HUES48 (cell line): ENCODE results near the gene LCN12.

Source experiments
- H3K27ac ChIP-seq: one replicate; pipeline ENCODE4 v1.7.0; 2013; ENCODE audit warnings: low read depth, low read length, inconsistent platforms
- H3K27me3 ChIP-seq: 2 replicates; pipeline ENCODE4 v1.6.1; 2013; ENCODE audit warnings: mild to moderate bottlenecking, low read length; ENCODE audit not compliant: control insufficient read depth, insufficient read depth
- H3K36me3 ChIP-seq: 2 replicates; pipeline ENCODE4 v1.6.1; 2013; ENCODE audit warnings: low read length; ENCODE audit not compliant: control insufficient read depth, insufficient read depth
- H3K4me1 ChIP-seq: 2 replicates; pipeline ENCODE4 v1.6.1; 2013; ENCODE audit warnings: mild to moderate bottlenecking, low read length; ENCODE audit not compliant: control insufficient read depth, insufficient read depth
- H3K4me3 ChIP-seq: 2 replicates; pipeline ENCODE4 v1.5.1; 2013; ENCODE audit warnings: mild to moderate bottlenecking, low read depth, low read length
- H3K9ac ChIP-seq: 2 replicates; pipeline ENCODE4 v1.6.1; 2013; ENCODE audit warnings: mild to moderate bottlenecking, low read depth, low read length, moderate library complexity
- H3K9me3 ChIP-seq: 2 replicates; pipeline ENCODE4 v1.6.1; 2013; ENCODE audit warnings: low read length; ENCODE audit not compliant: control insufficient read depth, insufficient read depth

LCN12 gene

DNA sequence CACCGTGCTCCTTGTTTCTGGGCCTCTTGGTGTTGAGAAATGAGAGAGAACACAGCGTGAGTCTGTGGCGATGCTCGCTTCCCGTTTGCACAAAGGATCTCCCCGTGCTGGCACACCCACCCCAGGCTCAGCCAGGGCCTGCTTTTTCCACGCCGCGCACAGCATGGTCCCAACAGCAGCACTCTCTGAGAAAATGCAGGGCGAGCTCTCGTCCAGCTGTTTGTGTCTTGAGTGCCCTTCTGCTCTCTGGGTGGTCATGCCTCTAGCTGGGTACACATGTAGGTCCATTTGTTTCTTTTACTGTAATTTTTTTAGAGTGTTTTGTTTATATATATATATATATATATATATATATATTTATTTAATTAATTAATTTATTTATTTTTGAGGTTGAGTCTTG, 34.2 kb upstream of the LCN12 start:
- no peaks in the 10 kb centered on the region for H3K27me3 ChIP-seq
- H3K4me1 ChIP-seq, result no peaks in the 10 kb centered on the region
- peaks cover 78% of the 10 kb centered on the region for H3K36me3 ChIP-seq
- no peak overlapping the region for H3K4me3 ChIP-seq
- no peaks in the 10 kb centered on the region for H3K9me3 ChIP-seq
- no peak overlapping the region for H3K27ac ChIP-seq
- H3K9ac ChIP-seq, result no peak overlapping the region

DNA sequence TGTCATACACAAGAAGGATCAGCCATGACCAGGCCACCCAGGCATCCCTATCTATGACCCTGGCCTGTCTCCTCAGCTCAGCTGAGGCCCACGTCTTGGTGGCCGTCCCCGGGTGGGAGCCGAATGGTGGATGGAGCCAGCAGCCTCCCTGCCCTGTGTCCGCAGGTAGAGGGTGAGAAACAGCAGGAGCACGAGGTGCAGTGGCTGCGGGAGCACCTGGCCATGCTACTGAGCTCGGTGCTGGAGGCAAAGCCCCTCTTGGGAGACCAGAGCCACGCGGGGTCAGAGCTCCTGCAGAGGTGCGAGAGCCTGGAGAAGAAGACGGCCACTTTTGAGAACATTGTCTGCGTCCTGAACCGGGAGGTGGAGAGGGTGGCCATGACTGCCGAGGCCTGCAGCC, 32.0 kb upstream of the LCN12 start:
- Histone ChIP-seq H3K4me3 (no peak overlapping the region), H3K27ac (no peak overlapping the region), H3K4me1 (no peaks in the 10 kb centered on the region), H3K9me3 (no peaks in the 10 kb centered on the region), H3K27me3 (no peaks in the 10 kb centered on the region), H3K36me3 (peaks cover 74% of the 10 kb centered on the region), H3K9ac (no peak overlapping the region)

DNA sequence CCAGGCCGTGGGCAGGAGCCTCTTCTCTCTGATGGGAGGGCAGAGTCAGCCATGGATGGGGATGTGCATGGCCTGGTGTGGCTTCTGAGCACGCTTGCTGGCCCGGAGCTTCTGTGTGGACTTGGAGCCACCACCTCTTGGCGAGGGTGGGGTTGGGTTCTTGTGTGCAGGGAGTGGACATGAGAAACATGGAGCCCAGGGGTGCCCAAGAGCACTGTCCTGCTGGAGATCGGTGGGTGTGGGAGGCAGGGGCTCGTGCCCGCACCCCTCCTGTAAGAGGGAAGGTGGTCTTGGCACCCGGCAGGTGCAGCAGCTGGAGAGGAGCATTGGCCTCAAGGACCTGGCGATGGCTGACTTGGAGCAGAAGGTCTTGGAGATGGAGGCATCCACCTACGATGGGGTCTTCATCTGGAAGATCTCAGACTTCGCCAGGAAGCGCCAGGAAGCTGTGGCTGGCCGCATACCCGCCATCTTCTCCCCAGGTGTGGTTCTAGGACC, 31.3 kb upstream of the LCN12 start:
- no peak overlapping the region for H3K27ac ChIP-seq
- H3K4me3 ChIP-seq, result no peak overlapping the region
- no peaks in the 10 kb centered on the region for H3K4me1 ChIP-seq
- no peaks in the 10 kb centered on the region for H3K27me3 ChIP-seq
- H3K9me3 ChIP-seq, result no peaks in the 10 kb centered on the region
- peaks cover 74% of the 10 kb centered on the region for H3K36me3 ChIP-seq
- no peak overlapping the region for H3K9ac ChIP-seq

DNA sequence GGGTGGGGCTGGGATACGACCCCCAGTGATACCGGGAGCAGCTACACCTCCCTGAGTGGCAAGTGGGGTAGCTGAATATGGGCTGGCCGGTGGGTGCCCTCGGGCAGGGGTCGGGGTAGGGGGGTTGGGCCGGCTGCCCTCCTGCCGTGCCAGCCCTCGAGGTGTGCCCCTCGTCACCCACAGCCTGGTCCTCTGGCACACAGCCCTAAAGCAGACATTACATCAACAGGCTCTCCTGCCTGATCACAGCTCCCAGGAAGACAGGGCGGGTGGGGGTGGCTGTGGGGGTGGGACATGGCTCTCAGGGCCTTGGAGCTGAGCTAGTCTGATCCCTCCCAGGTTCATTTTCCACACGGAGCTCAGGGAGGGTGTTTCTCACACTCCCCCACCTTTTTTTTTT, 30.8 kb upstream of the LCN12 start:
- no peaks in the 10 kb centered on the region for H3K9me3 ChIP-seq
- H3K27me3 ChIP-seq, result no peaks in the 10 kb centered on the region
- H3K4me3 ChIP-seq, result no peak overlapping the region
- H3K4me1 ChIP-seq, result no peaks in the 10 kb centered on the region
- H3K27ac ChIP-seq, result no peak overlapping the region
- peaks cover 73% of the 10 kb centered on the region for H3K36me3 ChIP-seq
- no peak overlapping the region for H3K9ac ChIP-seq

DNA sequence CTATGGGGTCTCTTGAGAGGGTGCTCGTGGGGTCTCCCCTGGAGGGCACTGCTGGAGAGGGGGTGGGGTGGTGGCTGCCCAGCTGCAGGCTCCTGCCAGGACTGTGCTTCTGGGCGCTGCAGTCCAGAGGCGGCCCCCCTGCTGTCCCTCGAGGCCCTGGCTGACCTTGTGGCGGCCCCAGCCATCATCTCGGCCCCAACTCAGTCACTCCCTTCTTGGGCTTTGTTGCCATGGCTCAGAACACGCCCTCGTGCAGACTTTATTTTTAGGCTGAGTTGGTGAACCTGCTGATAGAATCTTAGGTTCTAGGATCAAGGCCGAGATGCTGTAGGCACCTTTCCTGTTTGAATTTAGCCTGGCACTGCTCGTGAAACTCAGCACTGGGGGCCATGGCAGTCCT, 30.4 kb upstream of the LCN12 start:
- no peaks in the 10 kb centered on the region for H3K9me3 ChIP-seq
- no peak overlapping the region for H3K9ac ChIP-seq
- H3K27me3 ChIP-seq, result no peaks in the 10 kb centered on the region
- no peak overlapping the region for H3K4me3 ChIP-seq
- peaks cover 73% of the 10 kb centered on the region for H3K36me3 ChIP-seq
- H3K4me1 ChIP-seq, result no peaks in the 10 kb centered on the region
- no peak overlapping the region for H3K27ac ChIP-seq

DNA sequence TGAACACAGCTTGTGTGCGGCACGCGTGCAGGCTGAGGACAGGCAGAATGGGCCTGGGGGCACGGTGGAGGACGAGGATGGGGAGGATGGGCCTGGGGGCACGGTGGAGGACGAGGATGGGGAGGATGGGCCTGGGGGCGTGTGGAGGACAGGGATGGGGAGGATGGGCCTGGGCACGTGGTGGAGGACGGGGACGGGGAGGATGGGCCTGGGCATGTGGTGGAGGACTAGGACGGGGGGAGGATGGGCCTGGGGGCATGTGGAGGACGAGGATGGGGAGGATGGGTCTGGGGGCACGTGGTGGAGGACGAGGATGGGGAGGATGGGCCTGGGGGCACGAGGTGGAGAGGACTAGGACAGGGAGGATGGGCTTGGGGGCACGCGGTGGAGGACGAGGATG, 29.5 kb upstream of the LCN12 start:
- H3K4me3 ChIP-seq, result no peak overlapping the region
- no peak overlapping the region for H3K27ac ChIP-seq
- no peaks in the 10 kb centered on the region for H3K4me1 ChIP-seq
- no peak overlapping the region for H3K9ac ChIP-seq
- H3K36me3 ChIP-seq, result peaks cover 73% of the 10 kb centered on the region
- H3K27me3 ChIP-seq, result no peaks in the 10 kb centered on the region
- H3K9me3 ChIP-seq, result no peaks in the 10 kb centered on the region

DNA sequence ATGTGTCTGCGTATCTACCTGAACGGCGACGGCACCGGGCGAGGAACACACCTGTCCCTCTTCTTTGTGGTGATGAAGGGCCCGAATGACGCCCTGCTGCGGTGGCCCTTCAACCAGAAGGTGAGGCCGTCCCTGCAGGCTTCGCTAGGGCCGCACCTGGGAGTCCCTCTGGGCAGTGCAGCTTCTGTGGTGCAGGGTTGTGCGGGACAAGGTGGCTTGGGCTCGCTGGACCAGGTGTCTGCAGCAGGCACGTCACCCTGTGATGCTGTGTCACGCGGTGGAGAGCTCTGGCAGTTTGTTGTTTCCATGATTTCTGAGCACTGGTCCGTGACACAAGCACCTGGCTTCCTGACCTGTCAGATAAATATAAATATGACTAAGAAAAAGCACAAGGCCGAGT, 28.2 kb upstream of the LCN12 start:
- Histone ChIP-seq H3K4me3 (no peak overlapping the region), H3K9ac (no peak overlapping the region), H3K9me3 (no peaks in the 10 kb centered on the region), H3K27me3 (no peaks in the 10 kb centered on the region), H3K36me3 (peaks cover 83% of the 10 kb centered on the region), H3K27ac (no peak overlapping the region), H3K4me1 (no peaks in the 10 kb centered on the region)

DNA sequence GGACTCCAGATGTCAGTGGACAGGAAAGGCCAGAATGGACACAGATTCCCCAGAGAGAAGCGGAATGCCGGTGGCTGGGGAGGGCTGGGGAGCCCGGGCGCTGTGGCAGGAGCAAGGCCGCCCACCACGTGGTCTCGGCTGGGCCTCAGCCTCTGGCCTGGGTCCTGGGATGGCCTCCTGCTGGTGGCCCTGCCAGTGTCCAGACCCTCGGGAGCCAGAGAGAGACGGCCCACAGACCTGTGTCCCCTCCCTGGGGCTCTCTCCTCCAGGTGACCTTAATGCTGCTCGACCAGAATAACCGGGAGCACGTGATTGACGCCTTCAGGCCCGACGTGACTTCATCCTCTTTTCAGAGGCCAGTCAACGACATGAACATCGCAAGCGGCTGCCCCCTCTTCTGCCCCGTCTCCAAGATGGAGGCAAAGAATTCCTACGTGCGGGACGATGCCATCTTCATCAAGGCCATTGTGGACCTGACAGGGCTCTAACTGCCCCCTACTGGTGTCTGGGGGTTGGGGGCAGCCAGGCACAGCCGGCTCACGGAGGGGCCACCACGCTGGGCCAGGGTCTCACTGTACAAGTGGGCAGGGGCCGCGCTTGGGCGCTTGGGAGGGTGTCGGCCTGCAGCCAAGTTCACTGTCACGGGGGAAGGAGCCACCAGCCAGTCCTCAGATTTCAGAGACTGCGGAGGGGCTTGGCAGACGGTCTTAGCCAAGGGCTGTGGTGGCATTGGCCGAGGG, 26.5 kb upstream of the LCN12 start:
- peaks cover 74% of the 10 kb centered on the region for H3K36me3 ChIP-seq
- H3K9me3 ChIP-seq, result no peaks in the 10 kb centered on the region
- H3K27me3 ChIP-seq, result no peaks in the 10 kb centered on the region
- no peak overlapping the region for H3K9ac ChIP-seq
- no peaks in the 10 kb centered on the region for H3K4me1 ChIP-seq
- no peak overlapping the region for H3K27ac ChIP-seq
- no peak overlapping the region for H3K4me3 ChIP-seq

DNA sequence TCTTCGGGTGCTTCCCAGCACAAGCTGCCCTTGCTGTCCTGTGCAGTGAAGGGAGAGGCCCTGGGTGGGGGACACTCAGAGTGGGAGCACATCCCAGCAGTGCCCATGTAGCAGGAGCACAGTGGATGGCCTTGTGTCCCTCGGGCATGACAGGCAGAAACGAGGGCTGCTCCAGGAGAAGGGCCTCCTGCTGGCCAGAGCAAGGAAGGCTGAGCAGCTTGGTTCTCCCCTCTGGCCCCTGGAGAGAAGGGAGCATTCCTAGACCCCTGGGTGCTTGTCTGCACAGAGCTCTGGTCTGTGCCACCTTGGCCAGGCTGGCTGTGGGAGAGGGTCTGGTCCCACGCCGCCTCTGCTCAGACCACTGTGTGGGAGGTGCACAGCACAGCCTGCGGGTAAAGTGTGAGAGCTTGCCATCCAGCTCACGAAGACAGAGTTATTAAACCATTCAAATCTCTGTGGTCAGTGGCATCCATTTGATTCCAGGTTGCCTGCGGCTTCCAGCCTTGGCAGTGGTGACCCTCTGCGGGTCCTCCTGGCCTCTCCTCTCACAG, 25.8 kb upstream of the LCN12 start:
- Histone ChIP-seq H3K9me3 (no peaks in the 10 kb centered on the region), H3K9ac (no peak overlapping the region), H3K27me3 (no peaks in the 10 kb centered on the region), H3K4me1 (no peaks in the 10 kb centered on the region), H3K27ac (no peak overlapping the region), H3K4me3 (no peak overlapping the region), H3K36me3 (peaks cover 68% of the 10 kb centered on the region)

DNA sequence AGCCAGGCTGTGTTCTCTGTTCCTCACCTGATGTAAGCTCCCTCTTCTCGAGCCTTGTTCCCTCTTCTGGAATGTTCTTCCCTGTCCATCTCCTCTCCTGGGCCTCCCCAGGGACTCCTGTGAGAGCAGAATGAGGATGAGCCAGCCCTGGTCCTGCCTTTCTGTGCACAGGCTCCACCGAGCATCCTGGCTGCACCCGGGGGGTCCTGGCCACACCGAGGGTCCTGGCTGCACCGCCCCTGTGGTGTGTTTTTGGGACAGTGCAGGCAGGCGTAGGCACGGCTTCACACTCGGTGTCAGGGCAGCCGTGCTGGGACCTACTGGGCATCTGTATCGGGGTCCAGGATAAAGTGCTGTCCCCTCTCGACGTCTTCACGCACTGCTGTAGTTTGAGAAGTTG, 25.3 kb upstream of the LCN12 start:
- no peak overlapping the region for H3K4me3 ChIP-seq
- H3K27me3 ChIP-seq, result no peaks in the 10 kb centered on the region
- H3K4me1 ChIP-seq, result no peaks in the 10 kb centered on the region
- no peak overlapping the region for H3K9ac ChIP-seq
- no peak overlapping the region for H3K27ac ChIP-seq
- peaks cover 64% of the 10 kb centered on the region for H3K36me3 ChIP-seq
- H3K9me3 ChIP-seq, result no peaks in the 10 kb centered on the region

DNA sequence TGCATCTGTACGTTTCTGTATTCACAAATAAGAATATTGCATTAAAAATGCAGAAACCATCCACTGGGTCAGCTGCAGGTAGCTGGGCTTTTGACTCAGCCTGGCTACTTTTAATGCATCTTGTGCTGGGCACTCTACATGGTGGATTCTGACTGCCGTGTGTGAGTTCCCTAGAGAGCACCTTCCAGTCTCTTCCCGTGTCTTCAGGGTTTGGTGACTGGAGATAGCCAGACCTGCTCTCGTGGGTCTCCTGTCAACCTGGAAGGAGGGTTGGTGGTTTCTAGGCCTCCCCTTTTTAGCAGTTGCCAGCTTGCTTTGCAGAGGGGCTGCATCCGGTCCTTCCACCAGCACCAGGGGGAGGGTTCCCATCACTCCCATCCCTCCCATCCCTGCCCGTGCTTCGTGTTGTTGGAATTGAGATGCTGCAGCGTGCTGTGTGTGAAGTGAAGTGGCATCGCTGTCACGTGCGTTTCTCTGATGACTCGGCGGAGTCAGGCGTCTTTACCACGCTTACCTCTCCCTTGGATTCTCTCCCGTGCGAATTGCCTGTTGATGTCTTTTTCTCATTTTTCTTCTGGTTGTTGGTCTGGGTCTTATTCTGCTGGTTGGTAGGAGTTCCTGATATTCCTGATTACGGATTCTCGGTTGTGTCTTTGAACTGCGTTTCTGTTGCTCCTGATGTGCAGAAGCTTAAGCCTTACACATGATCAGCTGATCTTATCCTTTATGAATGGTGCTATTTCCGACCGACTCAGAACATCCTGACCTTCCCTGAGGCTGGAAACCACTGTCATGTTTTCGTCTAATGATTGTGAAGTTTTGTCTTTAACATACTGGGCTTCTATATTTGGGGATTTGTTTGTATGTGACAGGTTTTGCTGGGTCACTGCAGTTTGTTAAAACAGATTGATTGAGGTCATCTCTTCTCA, 24.5 kb upstream of the LCN12 start:
- Histone ChIP-seq H3K9ac (no peak overlapping the region), H3K27me3 (no peaks in the 10 kb centered on the region), H3K27ac (no peak overlapping the region), H3K4me3 (no peak overlapping the region), H3K4me1 (no peaks in the 10 kb centered on the region), H3K9me3 (no peaks in the 10 kb centered on the region), H3K36me3 (peaks cover 58% of the 10 kb centered on the region)
